HEK293 (cell line): Measurements from ENCODE around the gene SLC22A3.
A peak's percentile ranks its signal among the peaks of the same experiment; 100 is the strongest.

Source experiments
- CTCF ChIA-PET: fragments of 350-600 bp; formaldehyde crosslinking; extraction: SDS; loops from one replicate; lab custom pipeline; 2021; ENCODE audit warnings: antibody characterized with exemption; lab: Yijun Ruan, JAX
- POLR2A ChIA-PET: fragments of 300-600 bp; formaldehyde crosslinking; extraction: SDS; loops from one replicate; lab custom pipeline; 2020; ENCODE audit warnings: antibody characterized with exemption, inconsistent platforms; lab: Yijun Ruan, JAX
- H3K27ac ChIP-seq: fragments of 200-500 bp; sonication (Bioruptor generic); 2 replicates; pipeline ENCODE4 v1.5.1; 2014; ENCODE audit warnings: low read depth, low read length, control low read depth, inconsistent platforms; ENCODE audit errors: extremely low read depth
- H3K36me3 ChIP-seq, 2 experiments: fragments of 200-500 bp in 1 of 2; sonication (Bioruptor generic) in 1 of 2; 1 replicate in 1 of 2; 2 replicates in 1 of 2; pipeline ENCODE4 v1.5.1; 2014 to 2017; ENCODE audit warnings: inconsistent platforms in 2 of 2, low read length in 2 of 2; ENCODE audit not compliant: control insufficient read depth in 2 of 2, insufficient read depth in 1 of 2
- H3K4me1 ChIP-seq: fragments of 200-500 bp; sonication (Bioruptor generic); 2 replicates; pipeline ENCODE4 v1.5.1; 2014; ENCODE audit warnings: mild to moderate bottlenecking, low read length, inconsistent platforms; ENCODE audit not compliant: control insufficient read depth, insufficient read depth
- H3K4me3 ChIP-seq: 2 replicates; pipeline ENCODE4 v1.5.1; 2011; ENCODE audit warnings: low read depth, mild to moderate bottlenecking, control low read depth, low read length, moderate library complexity
- H3K9me3 ChIP-seq: fragments of 200-500 bp; sonication (Bioruptor generic); 2 replicates; pipeline ENCODE4 v1.5.1; 2014; ENCODE audit warnings: low read depth, low read length, inconsistent platforms; ENCODE audit not compliant: control insufficient read depth, insufficient read depth
- KLF1 ChIP-seq: fragments of 450-650 bp; formaldehyde crosslinking; IDR thresholded peaks from 2 replicates; pipeline ENCODE4 v1.5.1; 2016; ENCODE audit warnings: missing biosample characterization, missing genetic modification characterization
- KLF10 ChIP-seq: fragments of 450-650 bp; IDR thresholded peaks from 2 replicates; pipeline ENCODE4 v1.5.1; 2018; ENCODE audit warnings: missing biosample characterization, mild to moderate bottlenecking, missing genetic modification characterization
- YY1 ChIP-seq: fragments of 450-650 bp; formaldehyde crosslinking; IDR thresholded peaks from 2 replicates; pipeline ENCODE4 v1.5.1; 2018; ENCODE audit warnings: missing biosample characterization, missing genetic modification characterization
- ZFP3 ChIP-seq: fragments of 450-650 bp; formaldehyde crosslinking; IDR thresholded peaks from 2 replicates; pipeline ENCODE4 v1.5.1; 2016; ENCODE audit warnings: low read depth, missing biosample characterization, missing genetic modification characterization
- ZFP69B ChIP-seq: fragments of 450-650 bp; formaldehyde crosslinking; IDR thresholded peaks from 2 replicates; pipeline ENCODE4 v1.5.1; 2016; ENCODE audit warnings: missing biosample characterization, missing genetic modification characterization
- ZIC2 ChIP-seq: fragments of 450-650 bp; formaldehyde crosslinking; IDR thresholded peaks from 2 replicates; pipeline ENCODE4 v1.5.1; 2016; ENCODE audit warnings: missing biosample characterization, missing genetic modification characterization
- ZNF23 ChIP-seq: fragments of 450-650 bp; formaldehyde crosslinking; IDR thresholded peaks from 2 replicates; pipeline ENCODE4 v1.5.1; 2016; ENCODE audit warnings: missing biosample characterization, missing genetic modification characterization, borderline replicate concordance
- ZNF292 ChIP-seq: fragments of 450-650 bp; formaldehyde crosslinking; IDR thresholded peaks from 2 replicates; pipeline ENCODE4 v1.5.1; 2016; ENCODE audit warnings: low read depth, missing biosample characterization, missing genetic modification characterization, borderline replicate concordance
- ZNF394 ChIP-seq: fragments of 450-650 bp; formaldehyde crosslinking; IDR thresholded peaks from 2 replicates; pipeline ENCODE4 v1.5.1; 2016; ENCODE audit warnings: missing biosample characterization, missing genetic modification characterization, mild to moderate bottlenecking, moderate library complexity, borderline replicate concordance
- ZNF449 ChIP-seq: fragments of 450-650 bp; formaldehyde crosslinking; IDR thresholded peaks from 2 replicates; pipeline ENCODE4 v1.5.1; 2017; ENCODE audit warnings: missing biosample characterization, mild to moderate bottlenecking, missing genetic modification characterization, moderate library complexity
- ZNF501 ChIP-seq: fragments of 450-650 bp; formaldehyde crosslinking; IDR thresholded peaks from 2 replicates; pipeline ENCODE4 v1.5.1; 2016; ENCODE audit warnings: missing biosample characterization, missing genetic modification characterization
- ZNF521 ChIP-seq: fragments of 450-650 bp; formaldehyde crosslinking; IDR thresholded peaks from 2 replicates; pipeline ENCODE4 v1.5.1; 2017; ENCODE audit warnings: missing biosample characterization, mild to moderate bottlenecking, missing genetic modification characterization
- ZSCAN5A ChIP-seq: fragments of 450-650 bp; formaldehyde crosslinking; IDR thresholded peaks from 2 replicates; pipeline ENCODE4 v1.5.1; 2016; ENCODE audit warnings: missing biosample characterization, missing genetic modification characterization

Gene SLC22A3

GRCh38 chr6:160348223-160349019, at the start of gene SLC22A3 (continued):
- peak; percentile 66 for TF ChIP-seq ZIC2

- no peak overlapping the region for H3K4me3 ChIP-seq
- POLR2A ChIA-PET: no interaction called here
- H3K9me3 ChIP-seq: no peaks in the 10 kb centered on the region
- H3K27ac ChIP-seq: no peak overlapping the region
- TF ChIP-seq ZNF449 (tag by site-specific recombination) (no peak), ZNF521 (no peak), KLF10 (tag by site-specific recombination) (no peak), ZNF292 (tag by site-specific recombination) (no peak), YY1 (tag by site-specific recombination) (no peak), ZNF23 (tag by site-specific recombination) (no peak), ZNF394 (no peak)
- no peaks in the 10 kb centered on the region for H3K36me3 ChIP-seq
- no peaks in the 10 kb centered on the region for H3K4me1 ChIP-seq
- CTCF ChIA-PET: interaction anchor here (0.9 kb wide), 1 partner anchor 131 kb away, joined by 3 read pairs; no protein-coding TSS in a partner anchor
Measured at GRCh38 chr6:160299559-160299958, 48.6 kb upstream of the SLC22A3 start.

GRCh38 chr6:160300076-160300695, 48.0 kb upstream of the SLC22A3 start:
- CTCF ChIA-PET: interaction anchor here (0.9 kb wide), 1 partner anchor 130 kb away, joined by 3 read pairs; no protein-coding TSS in a partner anchor
- Histone ChIP-seq H3K36me3 (no peaks in the 10 kb centered on the region), H3K9me3 (no peaks in the 10 kb centered on the region), H3K27ac (no peak overlapping the region), H3K4me1 (no peaks in the 10 kb centered on the region), H3K4me3 (no peak overlapping the region)
- POLR2A ChIA-PET: no interaction called here
- TF ChIP-seq ZNF501 (tag by site-specific recombination) (no peak), KLF1 (tag by site-specific recombination) (0 out of 2 replicates have a peak, but pooled peaks have one; percentile 17)

- Histone ChIP-seq H3K27ac (no peak overlapping the region), H3K4me3 (no peak overlapping the region), H3K9me3 (no peaks in the 10 kb centered on the region), H3K4me1 (no peaks in the 10 kb centered on the region), H3K36me3 (no peaks in the 10 kb centered on the region)
- TF ChIP-seq ZFP69B (tag by site-specific recombination) (no peak), ZSCAN5A (no peak), ZFP3 (tag by site-specific recombination) (no peak)
- CTCF ChIA-PET: interaction anchor here (0.6 kb wide), 1 partner anchor 11 kb away, joined by 3 read pairs; no protein-coding TSS in a partner anchor
- POLR2A ChIA-PET: no interaction called here
Measured at GRCh38 chr6:160301339-160301738, 46.8 kb upstream of the SLC22A3 start.
